GM23248 (cell line): Measurements from ENCODE around the gene RALGAPB.

Experiments used
- EZH2 ChIP-seq: fragments of 200-600 bp; sonication (generic); IDR thresholded peaks from 2 replicates; pipeline ENCODE4 v1.6.1; 2018; ENCODE audit warnings: antibody characterized with exemption, mild to moderate bottlenecking; ENCODE audit not compliant: insufficient read depth, poor library complexity, severe bottlenecking
- EZH2phosphoT487 ChIP-seq: fragments of 200-600 bp; sonication (generic); IDR thresholded peaks from 2 replicates; pipeline ENCODE4 v1.6.1; 2018; ENCODE audit warnings: antibody characterized with exemption, moderate library complexity, mild to moderate bottlenecking, low read depth; ENCODE audit not compliant: insufficient read depth

DNA sequence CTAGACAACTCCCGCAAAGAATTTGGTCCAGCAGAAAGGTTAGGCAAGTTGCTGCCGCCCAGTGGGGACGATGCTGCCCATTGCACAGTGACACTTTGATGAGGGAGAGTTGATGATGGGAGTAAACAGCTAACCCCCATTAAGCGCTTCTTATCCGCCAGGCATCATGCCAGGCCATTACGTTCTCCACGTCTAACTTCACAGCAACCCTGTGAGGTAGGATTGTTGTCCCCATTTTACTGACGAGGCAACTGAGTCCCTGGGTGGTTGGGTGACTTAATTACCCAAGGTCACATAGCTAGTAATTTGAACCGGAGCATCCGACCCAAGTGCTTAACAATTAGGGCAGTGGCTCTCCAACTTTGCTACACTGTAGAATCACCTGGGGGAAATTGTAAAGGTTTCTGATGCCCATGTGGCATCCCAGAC lies 738 bp downstream of the RALGAPB start:
- TF ChIP-seq EZH2 (no peak), EZH2phosphoT487 (no peak)
